Nephron (organoid): ENCODE results near the gene PPP1R3G.

Source experiments
- H3K27ac Mint-ChIP-seq, 3 experiments: 2 replicates each; pipeline ENCODE4 v1.8.0; 2020; ENCODE audit warnings: mixed read lengths in 3 of 3, mild to moderate bottlenecking in 2 of 3, moderate library complexity in 1 of 3
- H3K27me3 Mint-ChIP-seq: 2 replicates; pipeline ENCODE4 v1.8.0; 2021; ENCODE audit warnings: low read depth, mild to moderate bottlenecking, moderate library complexity, mixed read lengths
- H3K36me3 Mint-ChIP-seq: 2 replicates; pipeline ENCODE4 v1.8.0; 2020; ENCODE audit warnings: low read depth, mixed read lengths
- H3K4me1 Mint-ChIP-seq: 2 replicates; pipeline ENCODE4 v1.8.0; 2020; ENCODE audit warnings: mixed read lengths
- H3K4me3 Mint-ChIP-seq, 3 experiments: 2 replicates each; pipeline ENCODE4 v1.8.0; 2020; ENCODE audit warnings: mild to moderate bottlenecking in 3 of 3, mixed read lengths in 3 of 3, moderate library complexity in 2 of 3
- H3K9me3 Mint-ChIP-seq: 2 replicates; pipeline ENCODE4 v1.8.0; 2020; ENCODE audit warnings: mixed read lengths
- TF ChIP-seq, protein P1 (sequence below), 3 experiments: fragments of 200-600 bp; sonication (generic); IDR thresholded peaks; one replicate each; pipeline ENCODE4 v1.5.0; 2021; ENCODE audit warnings: antibody characterized with exemption in 3 of 3; ENCODE audit not compliant: unreplicated experiment in 3 of 3

Gene PPP1R3G

DNA sequence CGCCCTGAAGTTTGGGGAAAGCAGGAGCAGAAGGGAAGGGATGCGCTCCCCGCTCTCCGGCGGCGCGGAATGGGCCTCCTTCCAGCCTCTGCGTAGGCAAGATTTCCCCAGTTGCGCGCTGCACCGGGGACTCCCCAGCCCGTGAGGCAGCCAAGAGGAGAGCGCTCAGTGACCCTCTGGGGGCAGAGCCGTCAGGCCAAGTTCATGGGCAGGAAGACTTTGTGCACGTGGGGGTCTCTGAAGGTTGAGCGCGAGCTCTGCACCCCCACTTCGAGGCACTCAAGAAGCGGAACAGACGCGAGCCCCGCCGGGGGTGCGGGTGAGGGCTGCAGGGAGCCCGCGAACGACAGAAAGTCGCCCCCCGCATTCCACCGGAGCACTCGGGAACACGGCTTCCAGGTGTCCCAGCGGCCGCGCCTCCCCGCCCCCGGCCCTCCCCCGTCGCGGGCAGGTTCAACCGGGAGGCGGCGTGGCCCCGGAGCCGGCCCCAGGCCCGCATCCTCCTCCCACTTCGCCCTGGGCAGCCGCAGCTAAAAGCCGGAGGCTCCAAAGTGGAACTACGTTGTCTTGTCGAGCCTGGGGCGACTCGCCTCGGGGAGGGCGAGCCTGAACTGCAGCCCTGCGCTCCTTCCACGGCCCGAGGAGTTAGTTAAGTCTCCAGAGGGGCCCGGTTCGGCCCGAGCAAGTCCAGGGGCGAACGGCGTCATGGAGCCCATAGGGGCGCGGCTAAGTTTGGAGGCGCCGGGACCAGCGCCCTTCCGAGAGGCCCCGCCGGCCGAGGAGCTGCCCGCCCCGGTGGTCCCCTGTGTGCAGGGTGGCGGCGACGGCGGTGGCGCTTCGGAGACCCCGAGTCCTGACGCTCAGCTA is at the start of gene PPP1R3G:
TSS of gene PPP1R3G (plus strand) at position 561 of the 867 bp plus-strand sequence. CDS start at position 706, 145 bp downstream.
- TF ChIP-seq, protein P1, sequence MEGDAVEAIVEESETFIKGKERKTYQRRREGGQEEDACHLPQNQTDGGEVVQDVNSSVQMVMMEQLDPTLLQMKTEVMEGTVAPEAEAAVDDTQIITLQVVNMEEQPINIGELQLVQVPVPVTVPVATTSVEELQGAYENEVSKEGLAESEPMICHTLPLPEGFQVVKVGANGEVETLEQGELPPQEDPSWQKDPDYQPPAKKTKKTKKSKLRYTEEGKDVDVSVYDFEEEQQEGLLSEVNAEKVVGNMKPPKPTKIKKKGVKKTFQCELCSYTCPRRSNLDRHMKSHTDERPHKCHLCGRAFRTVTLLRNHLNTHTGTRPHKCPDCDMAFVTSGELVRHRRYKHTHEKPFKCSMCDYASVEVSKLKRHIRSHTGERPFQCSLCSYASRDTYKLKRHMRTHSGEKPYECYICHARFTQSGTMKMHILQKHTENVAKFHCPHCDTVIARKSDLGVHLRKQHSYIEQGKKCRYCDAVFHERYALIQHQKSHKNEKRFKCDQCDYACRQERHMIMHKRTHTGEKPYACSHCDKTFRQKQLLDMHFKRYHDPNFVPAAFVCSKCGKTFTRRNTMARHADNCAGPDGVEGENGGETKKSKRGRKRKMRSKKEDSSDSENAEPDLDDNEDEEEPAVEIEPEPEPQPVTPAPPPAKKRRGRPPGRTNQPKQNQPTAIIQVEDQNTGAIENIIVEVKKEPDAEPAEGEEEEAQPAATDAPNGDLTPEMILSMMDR (IDR thresholded peaks at IDR 0.05; ENCODE audit: unreplicated experiment in 3 of 3): no peak
- H3K27me3 Mint-ChIP-seq: peaks cover 42% of the 10 kb centered on the region
- peak within 1 kb of the TSS; percentile 86 to 92 (median 91) for H3K4me3 Mint-ChIP-seq
- H3K36me3 Mint-ChIP-seq: no peaks in the 10 kb centered on the region
- no peaks in the 10 kb centered on the region for H3K9me3 Mint-ChIP-seq
- no peaks in the 10 kb centered on the region for H3K4me1 Mint-ChIP-seq
- H3K27ac Mint-ChIP-seq: no peak within 1 kb of the TSS

DNA sequence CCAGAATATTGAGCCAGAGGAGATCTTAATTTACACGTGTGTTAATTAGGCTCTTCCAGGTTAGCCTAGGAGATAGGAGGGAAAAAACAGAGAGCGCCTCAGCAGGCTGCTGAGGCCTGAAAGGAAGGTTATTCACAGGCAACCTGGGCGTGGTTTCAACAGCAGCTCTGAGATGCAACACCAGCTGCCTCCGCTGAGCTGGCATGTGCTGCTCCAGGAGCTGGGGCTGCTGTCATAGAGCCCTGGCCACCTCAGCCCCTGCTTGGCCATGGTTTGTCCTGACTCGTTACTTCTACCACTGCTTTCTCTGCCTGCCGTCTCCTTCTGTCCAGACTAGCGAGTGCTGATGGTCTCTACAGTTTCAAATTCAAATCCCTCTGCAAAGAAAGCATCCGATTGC is 48.9 kb upstream of the PPP1R3G start:
- peaks cover 4% of the 10 kb centered on the region for H3K27me3 Mint-ChIP-seq
- no peak overlapping the region for H3K4me3 Mint-ChIP-seq
- TF ChIP-seq, protein P1 (IDR thresholded peaks at IDR 0.05; ENCODE audit: unreplicated experiment in 3 of 3): no peak
- no peaks in the 10 kb centered on the region for H3K36me3 Mint-ChIP-seq
- peaks cover 24% of the 10 kb centered on the region for H3K4me1 Mint-ChIP-seq
- H3K9me3 Mint-ChIP-seq: no peaks in the 10 kb centered on the region
- H3K27ac Mint-ChIP-seq: no peak overlapping the region

DNA sequence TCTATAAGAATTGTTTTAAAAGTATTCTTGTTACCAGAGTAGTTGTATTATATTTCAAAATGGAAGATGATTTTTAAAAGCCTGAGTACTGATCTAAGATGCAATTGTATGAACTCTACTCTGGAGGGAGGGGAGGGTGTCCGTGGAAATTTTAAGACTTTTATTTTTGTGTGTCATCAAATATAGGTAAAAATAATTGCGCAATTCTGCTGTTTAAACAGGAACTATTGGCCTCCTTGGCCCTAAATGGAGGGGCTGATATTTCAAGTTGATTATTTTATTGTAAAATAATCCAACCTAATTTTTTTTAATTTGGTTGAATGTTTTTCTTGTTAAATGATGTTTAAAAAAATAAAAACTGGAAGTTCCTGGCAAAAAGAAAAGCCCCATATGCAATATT is 43.2 kb upstream of the PPP1R3G start:
- Mint-ChIP-seq H3K4me1 (no peaks in the 10 kb centered on the region), H3K27ac (no peak overlapping the region), H3K9me3 (peaks cover 2% of the 10 kb centered on the region), H3K36me3 (peaks cover 5% of the 10 kb centered on the region), H3K4me3 (no peak overlapping the region), H3K27me3 (peaks cover 5% of the 10 kb centered on the region)
- TF ChIP-seq, protein P1 (IDR thresholded peaks at IDR 0.05; ENCODE audit: unreplicated experiment in 3 of 3): no peak

DNA sequence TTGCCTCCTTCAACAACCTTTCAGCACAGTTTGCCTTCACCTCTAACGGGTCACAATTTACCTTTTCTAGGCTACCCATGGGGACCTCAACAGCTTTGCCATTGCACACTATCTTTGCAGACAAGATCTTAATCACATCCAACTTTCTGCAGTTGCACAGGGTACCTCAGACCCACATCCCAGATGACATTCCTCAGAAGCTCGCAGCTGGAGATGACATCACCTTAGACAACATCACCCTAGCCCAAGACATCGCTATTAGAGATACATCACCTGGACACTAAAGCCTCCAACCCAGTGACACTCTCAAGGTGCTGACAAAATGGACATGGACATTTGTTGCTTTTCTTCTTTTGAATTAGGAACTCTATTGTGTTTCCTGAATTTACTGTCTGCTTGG is 42.7 kb upstream of the PPP1R3G start:
- Mint-ChIP-seq H3K9me3 (peaks cover 4% of the 10 kb centered on the region), H3K36me3 (peaks cover 5% of the 10 kb centered on the region), H3K27me3 (peaks cover 5% of the 10 kb centered on the region), H3K27ac (no peak overlapping the region), H3K4me1 (no peaks in the 10 kb centered on the region), H3K4me3 (no peak overlapping the region)
- TF ChIP-seq, protein P1 (IDR thresholded peaks at IDR 0.05; ENCODE audit: unreplicated experiment in 3 of 3): no peak

DNA sequence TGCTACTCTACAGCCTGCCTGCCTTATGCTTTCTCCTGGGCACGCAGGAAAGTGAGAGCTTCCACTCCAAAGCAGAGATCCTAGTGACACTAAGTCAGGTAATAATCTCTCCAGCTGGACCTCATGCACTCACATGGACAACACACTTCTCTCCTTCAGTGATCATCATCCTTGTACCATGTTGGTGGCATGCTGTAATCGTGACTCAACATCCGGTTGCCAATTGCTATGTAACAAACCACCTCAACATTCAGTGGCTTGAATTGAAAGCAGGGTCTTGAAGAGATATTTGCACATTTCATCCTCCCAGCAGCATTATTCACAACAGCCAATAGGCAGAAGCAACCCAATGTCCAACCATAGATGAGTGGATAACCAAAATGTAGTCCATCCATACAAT is 40.3 kb upstream of the PPP1R3G start:
- TF ChIP-seq, protein P1 (IDR thresholded peaks at IDR 0.05; ENCODE audit: unreplicated experiment in 3 of 3): no peak
- Mint-ChIP-seq H3K4me3 (no peak overlapping the region), H3K9me3 (peaks cover 20% of the 10 kb centered on the region), H3K27ac (no peak overlapping the region), H3K27me3 (peaks cover 5% of the 10 kb centered on the region), H3K4me1 (no peaks in the 10 kb centered on the region), H3K36me3 (peaks cover 9% of the 10 kb centered on the region)

DNA sequence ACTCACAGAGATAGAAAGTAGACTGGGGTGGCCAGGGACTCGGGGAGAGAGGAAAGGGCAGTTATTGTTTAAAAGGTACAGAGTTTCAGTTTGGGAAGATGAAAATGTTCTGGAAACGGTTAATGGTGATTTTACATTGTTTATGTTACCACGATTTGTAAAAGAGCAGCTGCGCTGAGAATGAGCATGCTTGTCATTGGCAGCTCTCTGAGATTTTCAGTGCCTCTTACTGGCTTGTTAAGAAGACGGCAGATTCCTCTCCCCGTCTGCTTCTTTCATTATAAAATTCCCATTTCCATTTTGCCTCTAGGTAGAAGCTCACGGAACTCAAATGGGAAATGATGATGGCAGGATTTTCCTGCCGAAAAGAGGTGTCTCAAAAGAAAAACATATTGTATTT is 39.7 kb upstream of the PPP1R3G start:
- Mint-ChIP-seq H3K27me3 (peaks cover 5% of the 10 kb centered on the region), H3K27ac (no peak overlapping the region), H3K4me1 (no peaks in the 10 kb centered on the region), H3K9me3 (peaks cover 26% of the 10 kb centered on the region), H3K36me3 (peaks cover 10% of the 10 kb centered on the region), H3K4me3 (no peak overlapping the region)
- TF ChIP-seq, protein P1 (IDR thresholded peaks at IDR 0.05; ENCODE audit: unreplicated experiment in 3 of 3): no peak
